Ovary (tissue), 9 donors: ENCODE data around the gene PID1. TPM values are rescaled to one million over a fixed set of nuclear protein-coding genes. Genes with fewer than 3 reads are reported as not detected.
A peak's percentile ranks its signal among the peaks of the same experiment; 100 is the strongest.

Experiments
- DNase-seq, 5 donors: peaks; one replicate each; pipeline ENCODE4 v3.0.0-alpha.2; 2019 to 2020
- H3K27ac ChIP-seq, 2 donors: fragments of 200-600 bp; one replicate each; pipeline versions ENCODE4 v1.5.1 to v1.8.0; 2019 to 2022
- H3K27me3 ChIP-seq: fragments of 200-600 bp; one replicate; pipeline ENCODE4 v1.8.0; 2022
- H3K36me3 ChIP-seq: fragments of 200-600 bp; sonication (generic); one replicate; pipeline ENCODE4 v1.5.1; 2019
- H3K4me1 ChIP-seq: one replicate; pipeline ENCODE4 v1.8.1; 2013; ENCODE audit warnings: mild to moderate bottlenecking, moderate library complexity; ENCODE audit not compliant: insufficient read depth
- H3K4me3 ChIP-seq: fragments of 200-600 bp; sonication (generic); one replicate; pipeline ENCODE4 v1.5.1; 2017
- H3K9me3 ChIP-seq, 2 donors: fragments of 200-600 bp in 1 of 2; sonication (generic) in 1 of 2; one replicate each; pipeline versions ENCODE4 v1.5.1 to v1.8.1; 2013 to 2019; ENCODE audit warnings: mild to moderate bottlenecking in 1 of 2, moderate library complexity in 1 of 2
- EP300 ChIP-seq: sonication (generic); formaldehyde crosslinking; IDR thresholded peaks from one replicate; pipeline ENCODE4 v1.6.1; 2017; ENCODE audit warnings: antibody characterized with exemption
- POLR2A ChIP-seq: fragments of 450-650 bp; IDR thresholded peaks from one replicate; pipeline ENCODE4 v1.6.1; 2017; ENCODE audit warnings: antibody characterized with exemption, mild to moderate bottlenecking, moderate library complexity
- WGBS, 3 donors: extraction: QIAGEN DNeasy Blood & Tissue Kit in 1 of 3; methylation state at CpG; one replicate each; pipeline versions ENCODE4 v1.1.5 to v1.1.7; 2013 to 2017; 5-methylcytosine and 5-hydroxymethylcytosine counted together
- intact Hi-C, 4 donors: fragments of 100-400 bp; cut with DNase I; formaldehyde crosslinking; loops; one replicate each; pipeline versions ENCODE4 v1.11.0 to v1.15.1; 2022 to 2023
- polyA plus RNA-seq, 2 donors: library from polyadenylated mRNA; stranded (reverse); fragments of 200-250 nt in 1 of 2; fragments of 350-450 nt in 1 of 2; fragmentation: Illumina TruSeq in 1 of 2; extraction: RNeasy Lipid Tissue Mini Kit (QIAGEN cat#74804) in 1 of 2; gene quantifications; one replicate each; pipeline ENCODE4 v1.2.3, GENCODE V29; 2013 to 2014
- total RNA-seq, 7 donors: library from RNA; depleted of rRNA in 2 of 7; stranded (reverse); fragments of >200 nt in 2 of 7; fragmentation: NEBNext Ultra II Directional in 3 of 7; extraction: Animal tissue kit (Norgen Biotek cat#: 25700) in 3 of 7; gene quantifications; one replicate each; pipeline versions ENCODE4 v1.1.0 to v1.2.4, GENCODE V29; 2016 to 2023
- TF ChIP-seq, protein P1 (sequence below), 3 donors: fragments of 450-650 bp in 2 of 3; fragments of 200-600 bp in 1 of 3; IDR thresholded peaks; one replicate each; pipeline versions ENCODE4 v1.5.1 to v1.8.0; 2016 to 2022; ENCODE audit warnings: antibody characterized with exemption in 3 of 3, mild to moderate bottlenecking in 1 of 3
- donor health status: DM: no; HTN: no; CAD: no; lungs with moderate emphysema.
- donor health status: DM: no; HTN: no; CAD: no.
- donor health status: Bipolar disorder and iron deficiency.
- donor health status: DM: yes; HTN: yes; CAD: no.
- donor health status: DM: no; HTN: no; CAD: no.
- donor health status: DM: yes; HTN: yes; CAD: no.

The PID1 gene
- total and polyA plus RNA-seq, 9 donors, result 19.8 to 66.1 (median 32.4) TPM

DNA sequence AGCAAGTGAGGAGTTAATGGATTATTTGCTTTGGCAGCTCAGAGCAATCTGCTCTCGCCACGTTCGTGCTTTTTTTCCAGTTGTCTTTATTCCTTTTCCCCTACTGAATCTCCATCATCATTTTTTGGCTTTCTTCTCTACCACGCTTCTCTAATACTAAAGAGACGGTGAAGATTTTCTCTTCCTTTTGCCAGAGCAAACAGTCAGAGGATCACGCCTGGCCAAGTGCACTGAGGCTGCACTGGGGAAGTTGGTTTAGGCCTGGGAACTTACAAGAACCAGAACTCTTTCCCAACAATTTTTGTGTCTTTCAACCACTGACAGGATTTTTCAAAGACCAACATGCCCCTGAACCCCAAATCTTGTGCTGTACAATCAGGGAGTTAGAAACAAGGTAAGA lies 172.3 kb downstream of the PID1 start:
- 65 to 80% (median 71%) methylated on average over 6 of the region's 6 CpGs for WGBS, 3 donors
- no peaks in the 10 kb centered on the region for H3K4me1 ChIP-seq
- TF ChIP-seq POLR2A (no peak), EP300 (no peak)
- H3K4me3 ChIP-seq, result no peak overlapping the region
- DNase-seq, result no peak
- H3K27me3 ChIP-seq, result no peaks in the 10 kb centered on the region
- no peak overlapping the region for H3K27ac ChIP-seq
- no peaks in the 10 kb centered on the region for H3K36me3 ChIP-seq
- no peaks in the 10 kb centered on the region for H3K9me3 ChIP-seq
- intact Hi-C loops, result no loop called here

GRCh38 chr2:229096409-229097066 lies 174.5 kb downstream of the PID1 start:
- intact Hi-C loops, result no loop called here
- no peaks in the 10 kb centered on the region for H3K4me1 ChIP-seq
- H3K27me3 ChIP-seq, result no peaks in the 10 kb centered on the region
- 61 to 68% (median 66%) methylated on average over 4 of the region's 4 CpGs for WGBS, 3 donors
- H3K4me3 ChIP-seq, result no peak overlapping the region
- H3K36me3 ChIP-seq, result no peaks in the 10 kb centered on the region
- no peak for DNase-seq
- H3K9me3 ChIP-seq, result no peaks in the 10 kb centered on the region
- H3K27ac ChIP-seq, result no peak overlapping the region
- TF ChIP-seq EP300, result no peak

GRCh38 chr2:229095472-229095871 lies 175.6 kb downstream of the PID1 start:
- Histone ChIP-seq H3K4me3 (no peak overlapping the region), H3K4me1 (no peaks in the 10 kb centered on the region), H3K36me3 (no peaks in the 10 kb centered on the region), H3K9me3 (no peaks in the 10 kb centered on the region), H3K27me3 (no peaks in the 10 kb centered on the region), H3K27ac (no peak overlapping the region)
- no peak for TF ChIP-seq POLR2A
- no peak for TF ChIP-seq EP300
- TF ChIP-seq, protein P1, sequence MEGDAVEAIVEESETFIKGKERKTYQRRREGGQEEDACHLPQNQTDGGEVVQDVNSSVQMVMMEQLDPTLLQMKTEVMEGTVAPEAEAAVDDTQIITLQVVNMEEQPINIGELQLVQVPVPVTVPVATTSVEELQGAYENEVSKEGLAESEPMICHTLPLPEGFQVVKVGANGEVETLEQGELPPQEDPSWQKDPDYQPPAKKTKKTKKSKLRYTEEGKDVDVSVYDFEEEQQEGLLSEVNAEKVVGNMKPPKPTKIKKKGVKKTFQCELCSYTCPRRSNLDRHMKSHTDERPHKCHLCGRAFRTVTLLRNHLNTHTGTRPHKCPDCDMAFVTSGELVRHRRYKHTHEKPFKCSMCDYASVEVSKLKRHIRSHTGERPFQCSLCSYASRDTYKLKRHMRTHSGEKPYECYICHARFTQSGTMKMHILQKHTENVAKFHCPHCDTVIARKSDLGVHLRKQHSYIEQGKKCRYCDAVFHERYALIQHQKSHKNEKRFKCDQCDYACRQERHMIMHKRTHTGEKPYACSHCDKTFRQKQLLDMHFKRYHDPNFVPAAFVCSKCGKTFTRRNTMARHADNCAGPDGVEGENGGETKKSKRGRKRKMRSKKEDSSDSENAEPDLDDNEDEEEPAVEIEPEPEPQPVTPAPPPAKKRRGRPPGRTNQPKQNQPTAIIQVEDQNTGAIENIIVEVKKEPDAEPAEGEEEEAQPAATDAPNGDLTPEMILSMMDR (IDR thresholded peaks at IDR 0.05), result no peak
- 95 to 100% (median 99%) methylated on average over 1 of the region's 1 CpG for WGBS, 3 donors
- intact Hi-C loops, result no loop called here
- DNase-seq, result no peak

DNA sequence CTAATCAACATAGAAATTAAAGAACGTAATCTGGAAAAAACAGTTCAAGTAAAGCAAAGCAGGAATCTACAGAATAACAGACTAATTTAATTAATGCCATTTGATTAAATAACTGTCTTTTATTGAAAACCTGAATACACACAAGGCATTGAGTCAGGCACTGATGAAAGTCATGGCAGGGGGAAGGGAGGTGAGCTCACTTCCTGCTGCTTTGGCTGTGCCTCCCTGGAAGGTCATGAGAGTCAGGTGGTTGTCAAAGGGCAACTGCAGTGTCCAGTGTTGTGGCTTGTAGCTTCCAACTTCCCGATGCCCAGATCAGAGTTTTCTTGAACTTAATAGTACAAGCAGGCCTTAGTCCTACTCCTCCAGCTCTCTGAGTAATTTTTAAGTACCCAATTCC lies 180.9 kb downstream of the PID1 start:
- no peaks in the 10 kb centered on the region for H3K9me3 ChIP-seq
- WGBS, 3 donors, result 69 to 73% (median 70%) methylated on average over 2 of the region's 2 CpGs
- H3K4me3 ChIP-seq, result no peak overlapping the region
- H3K27ac ChIP-seq, result no peak overlapping the region
- intact Hi-C loops, result no loop called here
- no peaks in the 10 kb centered on the region for H3K27me3 ChIP-seq
- H3K36me3 ChIP-seq, result no peaks in the 10 kb centered on the region
- peaks cover 1% of the 10 kb centered on the region for H3K4me1 ChIP-seq
- DNase-seq, result peak in 3 of 5 donors; percentile 17 to 25 (median 18)
- no peak for TF ChIP-seq EP300
- no peak for TF ChIP-seq POLR2A
- TF ChIP-seq, protein P1 (IDR thresholded peaks at IDR 0.05), result no peak

DNA sequence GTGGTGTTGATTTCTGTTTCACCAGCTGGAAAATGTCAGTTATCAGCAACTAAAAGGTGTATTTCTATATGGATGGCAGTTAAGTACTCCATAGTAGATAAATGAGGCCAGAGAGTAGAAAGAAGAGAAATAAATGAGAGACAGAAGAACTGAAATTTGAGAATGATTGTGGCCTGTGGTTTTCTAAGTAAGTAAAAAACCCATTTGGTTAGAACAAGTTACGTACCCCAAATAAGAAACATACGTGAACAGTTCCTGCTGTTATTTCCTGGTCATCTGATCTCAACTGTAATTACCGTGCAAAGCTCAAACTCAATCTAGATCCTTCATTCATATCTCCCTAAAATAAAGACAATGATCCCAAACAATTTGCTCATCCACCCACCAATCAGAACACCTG lies 181.3 kb downstream of the PID1 start:
- Histone ChIP-seq H3K9me3 (no peaks in the 10 kb centered on the region), H3K4me3 (no peak overlapping the region), H3K4me1 (peaks cover 1% of the 10 kb centered on the region), H3K27me3 (no peaks in the 10 kb centered on the region), H3K27ac (no peak overlapping the region), H3K36me3 (no peaks in the 10 kb centered on the region)
- DNase-seq, result no peak
- intact Hi-C loops, result no loop called here
- WGBS, 3 donors, result 75 to 85% (median 84%) methylated on average over 3 of the region's 3 CpGs
- TF ChIP-seq POLR2A (no peak), EP300 (no peak)
- TF ChIP-seq, protein P1 (IDR thresholded peaks at IDR 0.05), result no peak
